Left lung (tissue), 10 donors: ENCODE data around the gene DISC1. TPM values are rescaled to one million over a fixed set of nuclear protein-coding genes. Genes with fewer than 3 reads are reported as not detected.
"Not testable (repeated sequence)": the region's sequence is repeated elsewhere in the genome, so short reads cannot be mapped to it uniquely, and the experiment has no call there.

Experiments used
- ATAC-seq: fragments of 200-7000 bp; cut with Tn5 transposase; one replicate; pipeline ENCODE4 v1.9.1; 2020; ENCODE audit warnings: moderate library complexity
- DNase-seq, 4 donors: peaks; one replicate each; pipeline ENCODE4 v3.0.0-alpha.2; 2013 to 2020
- H3K27ac ChIP-seq, 2 donors: fragments of 200-600 bp; sonication (generic) in 1 of 2; one replicate each; pipeline versions ENCODE4 v1.5.0 to v1.8.0; 2020 to 2021
- H3K27me3 ChIP-seq, 2 donors: fragments of 200-600 bp; sonication (generic) in 1 of 2; one replicate each; pipeline versions ENCODE4 v1.5.0 to v1.8.0; 2020 to 2021
- H3K36me3 ChIP-seq, 2 donors: fragments of 200-600 bp; sonication (generic) in 1 of 2; one replicate each; pipeline versions ENCODE4 v1.5.0 to v1.8.0; 2020 to 2021
- H3K4me1 ChIP-seq, 2 donors: fragments of 200-600 bp; one replicate each; pipeline ENCODE4 v1.8.0; 2021
- H3K4me3 ChIP-seq, 2 donors: fragments of 200-600 bp; sonication (generic) in 1 of 2; one replicate each; pipeline versions ENCODE4 v1.5.0 to v1.8.0; 2020 to 2021; ENCODE audit warnings: mild to moderate bottlenecking in 1 of 2
- H3K9me3 ChIP-seq, 2 donors: fragments of 200-600 bp; sonication (generic) in 1 of 2; one replicate each; pipeline versions ENCODE4 v1.5.0 to v1.8.0; 2020 to 2021
- intact Hi-C, 2 donors: fragments of 100-400 bp; cut with DNase I; formaldehyde crosslinking; loops; one replicate each; pipeline versions ENCODE4 v1.11.2 to v1.14.2; 2022
- polyA plus RNA-seq, 6 donors: library from polyadenylated mRNA; unstranded; fragments of 120-200 nt; gene quantifications; one replicate each; pipeline ENCODE4 v1.2.1, GENCODE V29; 2013; ENCODE audit not compliant: insufficient read length in 6 of 6
- total RNA-seq, 2 donors: library from RNA; stranded (reverse); fragmentation: NEBNext Ultra II Directional; extraction: Animal tissue kit (Norgen Biotek cat#: 25700); gene quantifications; one replicate each; pipeline ENCODE4 v1.2.1, GENCODE V29; 2021
- TF ChIP-seq, protein P1 (sequence below), 2 donors: fragments of 200-600 bp; sonication (generic) in 1 of 2; IDR thresholded peaks; one replicate each; pipeline versions ENCODE4 v1.5.0 to v1.8.0; 2021; ENCODE audit warnings: antibody characterized with exemption in 2 of 2
- donor health status: DM: no; HTN: yes; CAD: no.
- donor health status: DM: no; HTN: no; CAD: no.

Gene DISC1
- total and polyA plus RNA-seq, 8 donors: 3.9 to 11.7 (median 10.5) TPM

DNA sequence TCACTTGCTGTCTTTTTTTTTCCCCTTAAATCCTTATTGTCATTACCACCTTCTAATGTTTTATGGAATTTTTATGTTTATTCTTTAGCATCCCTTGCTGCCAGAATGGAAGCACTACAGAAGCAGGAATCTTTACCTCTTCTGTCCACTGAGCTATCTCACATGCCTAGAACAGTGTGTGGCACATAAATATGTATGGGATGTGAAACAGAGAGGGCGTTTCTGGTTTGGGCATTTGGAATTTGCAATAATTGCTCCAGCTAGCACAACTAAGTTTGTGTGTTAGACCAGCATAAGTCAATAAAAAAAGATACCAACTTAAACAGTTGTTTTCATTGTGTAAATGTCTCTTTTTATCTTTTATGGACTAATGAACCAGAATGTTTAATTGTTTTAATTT lies 330.8 kb downstream of the DISC1 start:
- Histone ChIP-seq H3K36me3 (no peaks in the 10 kb centered on the region), H3K4me1 (no peaks in the 10 kb centered on the region), H3K27ac (no peak overlapping the region), H3K4me3 (no peak overlapping the region), H3K9me3 (no peaks in the 10 kb centered on the region), H3K27me3 (no peaks in the 10 kb centered on the region)
- TF ChIP-seq, protein P1, sequence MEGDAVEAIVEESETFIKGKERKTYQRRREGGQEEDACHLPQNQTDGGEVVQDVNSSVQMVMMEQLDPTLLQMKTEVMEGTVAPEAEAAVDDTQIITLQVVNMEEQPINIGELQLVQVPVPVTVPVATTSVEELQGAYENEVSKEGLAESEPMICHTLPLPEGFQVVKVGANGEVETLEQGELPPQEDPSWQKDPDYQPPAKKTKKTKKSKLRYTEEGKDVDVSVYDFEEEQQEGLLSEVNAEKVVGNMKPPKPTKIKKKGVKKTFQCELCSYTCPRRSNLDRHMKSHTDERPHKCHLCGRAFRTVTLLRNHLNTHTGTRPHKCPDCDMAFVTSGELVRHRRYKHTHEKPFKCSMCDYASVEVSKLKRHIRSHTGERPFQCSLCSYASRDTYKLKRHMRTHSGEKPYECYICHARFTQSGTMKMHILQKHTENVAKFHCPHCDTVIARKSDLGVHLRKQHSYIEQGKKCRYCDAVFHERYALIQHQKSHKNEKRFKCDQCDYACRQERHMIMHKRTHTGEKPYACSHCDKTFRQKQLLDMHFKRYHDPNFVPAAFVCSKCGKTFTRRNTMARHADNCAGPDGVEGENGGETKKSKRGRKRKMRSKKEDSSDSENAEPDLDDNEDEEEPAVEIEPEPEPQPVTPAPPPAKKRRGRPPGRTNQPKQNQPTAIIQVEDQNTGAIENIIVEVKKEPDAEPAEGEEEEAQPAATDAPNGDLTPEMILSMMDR (IDR thresholded peaks at IDR 0.05): no peak
- no peak for ATAC-seq
- intact Hi-C loops: no loop called here
- no peak for DNase-seq

DNA sequence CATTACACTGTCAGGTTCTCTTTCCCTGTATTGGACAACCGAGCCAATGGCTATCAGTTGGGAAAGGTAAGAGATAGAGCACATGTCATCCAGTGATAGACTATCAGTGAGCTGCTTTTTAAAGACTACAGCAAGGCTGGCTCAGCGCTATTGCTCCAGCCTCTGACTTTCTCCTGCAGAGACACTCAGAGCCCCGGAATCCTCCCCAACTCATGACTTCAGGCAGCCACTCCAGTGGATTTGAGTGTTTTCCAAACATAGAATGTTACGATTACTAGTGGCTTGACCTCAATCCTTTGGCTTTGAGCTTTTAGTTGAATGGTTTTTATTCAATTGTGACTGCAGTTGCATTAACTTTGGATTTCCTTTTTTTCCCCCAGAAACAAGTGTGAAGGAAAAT lies 331.9 kb downstream of the DISC1 start:
- Histone ChIP-seq H3K27ac (no peak overlapping the region), H3K27me3 (no peaks in the 10 kb centered on the region), H3K4me3 (no peak overlapping the region), H3K4me1 (no peaks in the 10 kb centered on the region), H3K9me3 (no peaks in the 10 kb centered on the region), H3K36me3 (no peaks in the 10 kb centered on the region)
- DNase-seq (no peak), ATAC-seq (peak; percentile 74)
- intact Hi-C loops: no loop called here
- TF ChIP-seq, protein P1 (IDR thresholded peaks at IDR 0.05): no peak

DNA sequence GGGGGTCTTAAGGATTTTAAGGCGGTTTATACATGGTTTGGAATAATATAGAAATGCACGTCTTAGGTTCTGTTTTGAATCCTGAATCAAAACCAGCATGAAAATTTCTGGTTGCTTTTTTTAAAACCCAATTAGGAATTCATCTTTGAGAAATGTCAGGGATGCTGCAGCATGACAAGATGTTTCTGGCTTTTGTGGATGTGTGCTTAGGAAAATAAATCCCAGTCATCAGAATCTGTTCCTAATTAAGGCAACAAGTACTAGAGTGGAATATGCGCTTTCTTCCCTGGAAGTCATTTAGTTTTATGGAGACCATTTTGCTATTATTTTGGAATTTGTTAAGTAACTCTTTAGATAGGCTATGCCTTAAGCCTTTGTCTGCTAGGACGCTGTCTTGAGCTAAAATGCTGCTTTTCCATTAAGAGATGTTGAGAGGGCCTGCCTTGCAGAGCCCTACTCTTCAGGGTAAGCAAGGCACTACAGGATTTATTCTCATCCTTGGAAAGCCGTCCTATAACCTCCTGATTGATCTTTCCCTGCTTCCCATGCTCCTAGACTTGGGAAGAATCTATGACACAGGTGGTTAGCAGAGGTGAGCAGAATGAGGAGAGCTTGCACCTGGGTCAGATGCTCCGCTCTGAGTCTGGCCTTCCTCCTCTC lies 332.8 kb downstream of the DISC1 start:
- Histone ChIP-seq H3K4me1 (peaks cover 0 to 3% of the 10 kb centered on the region in 2 donors), H3K9me3 (no peaks in the 10 kb centered on the region), H3K4me3 (no peak overlapping the region), H3K36me3 (no peaks in the 10 kb centered on the region), H3K27me3 (no peaks in the 10 kb centered on the region), H3K27ac (no peak overlapping the region)
- no peak for DNase-seq
- ATAC-seq: no peak
- TF ChIP-seq, protein P1 (IDR thresholded peaks at IDR 0.05): no peak
- intact Hi-C loops: no loop called here

DNA sequence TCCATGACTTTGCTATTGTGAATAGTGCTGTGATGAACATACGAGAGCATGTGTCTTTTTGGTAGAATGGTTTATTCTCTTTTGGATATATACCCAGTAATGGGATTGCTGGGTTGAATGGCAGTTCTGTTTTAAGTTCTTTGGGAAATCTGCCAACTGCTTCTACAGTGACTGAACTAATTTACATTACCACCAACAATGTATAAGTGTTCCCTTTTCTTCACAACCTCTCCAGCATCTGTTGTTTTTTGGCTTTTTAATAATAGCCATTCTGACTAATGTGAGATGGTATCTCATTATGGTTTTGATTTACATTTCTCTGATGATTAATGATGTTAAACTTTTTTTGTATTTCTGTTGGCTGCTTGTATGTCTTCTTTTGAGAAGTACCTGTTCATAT lies 335.2 kb downstream of the DISC1 start:
- H3K27me3 ChIP-seq, H3K36me3 ChIP-seq, intact Hi-C loops, H3K9me3 ChIP-seq, H3K27ac ChIP-seq, H3K4me3 ChIP-seq, DNase-seq, ATAC-seq: not testable (repeated sequence)
- peaks cover 0 to 15% of the 10 kb centered on the region in 2 donors for H3K4me1 ChIP-seq

DNA sequence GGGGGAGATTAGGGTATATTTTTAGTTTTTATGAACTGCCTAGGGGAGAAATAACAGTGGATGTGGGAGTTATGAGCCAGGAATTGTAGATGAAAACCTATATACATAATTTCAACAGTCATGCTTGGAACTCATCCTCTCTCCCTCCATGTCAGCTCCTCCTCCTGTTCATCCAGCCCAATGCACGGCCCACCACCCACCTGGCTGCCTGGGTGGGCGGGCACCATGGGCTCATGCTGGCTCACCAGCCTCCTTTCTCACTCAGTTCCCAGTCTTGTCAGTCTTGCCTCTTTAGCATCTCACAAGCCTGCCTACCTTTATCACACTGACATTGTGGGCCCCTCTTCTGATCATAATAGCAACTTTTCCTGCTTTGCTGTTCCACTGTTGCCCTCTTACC lies 336.0 kb downstream of the DISC1 start:
- Histone ChIP-seq H3K27me3 (no peaks in the 10 kb centered on the region), H3K36me3 (no peaks in the 10 kb centered on the region), H3K27ac (no peak overlapping the region), H3K9me3 (no peaks in the 10 kb centered on the region), H3K4me3 (no peak overlapping the region), H3K4me1 (peaks cover 0 to 15% of the 10 kb centered on the region in 2 donors)
- intact Hi-C loops: no loop called here
- ATAC-seq (no peak), DNase-seq (no peak)
- TF ChIP-seq, protein P1 (IDR thresholded peaks at IDR 0.05): no peak

DNA sequence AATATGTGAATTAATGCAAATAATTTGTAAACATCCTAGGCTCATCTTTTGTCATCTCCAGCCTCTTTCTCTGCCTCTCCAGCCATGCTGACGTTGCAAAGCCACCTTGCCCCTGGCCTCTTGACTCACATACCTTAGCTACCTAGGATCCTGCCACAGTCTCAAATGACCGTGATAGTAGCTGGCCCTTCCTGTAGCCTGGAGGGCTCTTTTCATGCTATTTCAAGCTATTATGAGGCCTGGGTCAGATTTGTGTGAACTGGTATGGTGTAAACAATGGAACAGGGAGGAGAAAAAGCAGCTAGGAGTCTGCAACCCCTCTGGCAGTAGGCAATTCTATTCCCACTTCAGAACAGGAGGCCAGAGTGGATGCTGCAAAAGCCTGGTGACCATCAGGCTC lies 337.7 kb downstream of the DISC1 start:
- ATAC-seq (no peak), DNase-seq (no peak)
- Histone ChIP-seq H3K27me3 (no peaks in the 10 kb centered on the region), H3K9me3 (no peaks in the 10 kb centered on the region), H3K4me3 (no peak overlapping the region), H3K36me3 (no peaks in the 10 kb centered on the region), H3K4me1 (peaks cover 0 to 15% of the 10 kb centered on the region in 2 donors), H3K27ac (no peak overlapping the region)
- TF ChIP-seq, protein P1 (IDR thresholded peaks at IDR 0.05): no peak
- intact Hi-C loops: no loop called here
